ENCODE results near the gene KRTAP3-1.
"Not testable (repeated sequence)": the region's sequence is repeated elsewhere in the genome, so short reads cannot be mapped to it uniquely, and the experiment has no call there.

Gene KRTAP3-1

GRCh38 chr17:41013606-41014005 lies 4.7 kb upstream of the KRTAP3-1 start:
- no peak for DNase-seq

DNA sequence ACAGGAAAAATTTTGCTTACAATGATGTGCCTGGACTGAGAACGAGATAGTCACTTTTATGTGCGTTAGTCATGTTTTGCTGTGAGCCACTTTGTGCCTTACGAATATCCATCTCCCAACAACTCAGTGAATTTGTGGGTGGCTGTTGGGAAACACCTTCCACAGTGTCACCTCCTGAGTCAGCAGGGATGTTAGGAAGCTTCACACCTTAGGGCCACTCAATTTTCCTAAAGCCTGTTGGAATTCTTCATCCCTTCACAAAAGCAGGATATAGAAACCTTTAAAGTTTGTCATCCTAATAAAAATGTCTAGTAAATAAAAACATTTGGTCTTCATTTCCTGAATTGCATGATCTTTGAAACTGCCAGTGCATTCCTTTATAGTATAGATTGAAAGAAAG lies 4.3 kb upstream of the KRTAP3-1 start:
- no peak for DNase-seq

GRCh38 chr17:41012326-41013120 lies 3.6 kb upstream of the KRTAP3-1 start:
- DNase-seq, result no peak

GRCh38 chr17:41010441-41010840 lies 1.5 kb upstream of the KRTAP3-1 start:
- no peak for DNase-seq

DNA sequence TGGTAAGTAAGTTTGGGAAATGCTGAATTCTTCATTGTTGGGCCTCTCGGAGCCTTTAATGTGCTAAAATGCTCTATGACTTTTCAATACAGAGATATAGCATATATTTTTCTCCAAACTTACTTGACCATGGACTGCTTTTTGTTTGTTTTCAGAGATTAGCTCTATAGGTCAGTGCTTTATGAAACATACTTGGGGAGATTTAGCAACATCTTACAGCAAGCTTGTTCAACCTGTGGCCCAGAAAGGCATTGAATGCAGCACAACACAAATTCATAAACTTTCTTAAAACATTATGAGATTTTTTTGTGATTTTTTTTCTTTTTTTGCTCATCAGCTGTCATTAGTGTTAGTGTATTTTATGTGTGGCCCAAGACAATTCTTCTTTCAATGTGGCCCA lies 1.0 kb upstream of the KRTAP3-1 start:
- DNase-seq, result no peak

DNA sequence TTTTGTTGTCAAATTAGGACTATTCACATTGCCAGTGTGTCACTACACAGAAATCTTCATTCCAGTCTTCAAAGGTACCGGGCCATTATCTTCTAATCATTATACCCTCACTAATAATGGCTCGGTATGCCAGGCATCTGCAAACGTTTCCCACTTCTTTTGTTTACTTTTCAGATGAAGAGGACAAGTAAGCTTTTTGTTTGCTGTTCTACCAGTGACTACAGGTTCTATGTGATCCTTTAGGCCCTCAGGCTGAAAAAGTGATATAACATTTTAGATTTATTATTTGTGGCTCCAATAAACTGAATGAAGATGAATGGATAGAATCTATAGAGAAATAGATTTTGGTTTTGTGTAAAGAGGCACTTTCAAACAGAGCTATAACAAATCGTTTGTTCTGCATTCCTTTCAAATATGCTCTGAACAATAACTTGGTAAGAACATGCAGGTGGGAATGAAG lies 403 bp upstream of the KRTAP3-1 start:
- DNase-seq, result no peak

GRCh38 chr17:41004397-41004796 lies 4.5 kb downstream of the KRTAP3-1 start:
- no peak for DNase-seq

GRCh38 chr17:41003926-41004325 lies 5.0 kb downstream of the KRTAP3-1 start:
- DNase-seq, result no peak

DNA sequence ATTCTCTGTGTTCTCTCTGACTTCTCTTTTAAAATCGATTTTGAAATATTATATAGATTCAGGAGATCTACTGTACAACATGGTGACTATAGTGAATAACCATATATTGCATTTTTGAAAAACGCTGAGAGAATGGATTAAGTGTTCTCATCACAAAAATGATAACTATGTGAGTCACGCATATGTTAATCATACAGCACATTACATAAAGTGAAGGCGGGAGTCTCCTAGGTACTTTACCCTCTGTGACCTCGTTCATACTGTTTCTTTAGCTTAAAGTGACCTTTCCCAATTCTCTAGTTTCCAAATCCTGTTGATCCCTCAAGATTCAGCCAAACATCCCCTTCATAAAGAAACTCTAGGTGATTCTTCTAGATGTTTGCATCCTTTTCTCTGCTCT lies 6.1 kb downstream of the KRTAP3-1 start:
- no peak for DNase-seq

DNA sequence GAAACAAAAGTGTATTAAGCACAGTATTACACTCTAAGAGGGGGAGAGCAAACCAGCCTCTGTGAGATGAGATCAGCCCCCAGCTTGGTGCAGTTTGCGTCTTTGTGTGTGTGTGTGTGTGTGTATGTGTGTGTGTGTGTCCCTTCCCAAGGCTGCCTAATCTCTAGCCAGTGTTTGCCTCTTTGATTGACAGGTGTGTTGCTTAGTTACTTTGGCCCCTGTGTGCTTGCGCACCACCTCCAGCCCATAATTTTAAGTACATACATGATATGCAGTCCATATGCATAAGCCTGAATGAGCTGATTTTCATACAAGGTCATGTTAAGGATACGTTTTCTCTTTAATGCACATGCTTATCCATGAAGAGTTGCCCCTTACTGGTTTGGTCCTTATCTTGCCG lies 7.1 kb downstream of the KRTAP3-1 start:
- DNase-seq, result no peak

DNA sequence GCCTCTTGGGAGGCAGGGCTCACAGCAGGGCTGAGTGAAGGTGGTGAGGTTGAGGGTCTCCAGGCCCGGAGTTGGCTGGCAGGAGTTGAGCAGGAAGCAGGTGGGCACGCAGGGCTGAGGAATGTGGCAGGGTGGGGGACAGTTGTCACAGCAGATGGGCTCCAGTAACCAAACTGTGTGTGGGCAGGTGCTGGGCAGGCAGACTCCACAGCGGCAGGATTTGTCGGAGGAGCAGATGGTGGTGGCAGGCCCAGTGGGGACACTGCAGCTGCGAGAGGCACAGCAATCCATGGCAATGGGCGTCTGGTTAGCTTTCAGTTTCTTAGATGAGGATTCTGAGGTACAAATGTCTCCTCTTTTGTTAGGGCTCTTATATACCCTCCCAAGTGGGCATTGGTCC lies 9.4 kb downstream of the KRTAP3-1 start, which contains the start of gene KRTAP3-2:
KRTAP3-2 (minus strand) TSS at position 344 of the 400 bp plus-strand sequence; CDS start at position 291, 53 bp downstream.
- not testable (repeated sequence) for DNase-seq

DNA sequence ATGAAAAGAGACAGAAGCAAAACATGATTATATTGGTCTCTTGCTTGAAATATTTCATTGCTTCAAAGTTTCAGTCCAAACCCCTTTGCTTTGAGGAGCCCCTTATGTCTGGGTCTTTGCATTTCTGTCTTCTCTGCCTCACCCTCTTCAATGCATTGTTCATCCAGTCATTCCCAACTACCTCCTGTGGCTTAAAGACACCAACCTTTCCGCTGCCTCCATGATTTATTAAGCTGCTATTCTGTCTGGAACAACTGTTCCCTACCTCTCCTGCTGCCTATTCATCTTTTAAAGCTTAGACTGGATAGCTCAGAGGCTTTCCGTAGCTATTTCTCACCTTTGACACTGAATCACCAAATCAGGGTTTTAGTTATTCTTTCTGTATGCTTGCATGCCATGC lies 11.6 kb downstream of the KRTAP3-1 start:
- DNase-seq, result no peak

DNA sequence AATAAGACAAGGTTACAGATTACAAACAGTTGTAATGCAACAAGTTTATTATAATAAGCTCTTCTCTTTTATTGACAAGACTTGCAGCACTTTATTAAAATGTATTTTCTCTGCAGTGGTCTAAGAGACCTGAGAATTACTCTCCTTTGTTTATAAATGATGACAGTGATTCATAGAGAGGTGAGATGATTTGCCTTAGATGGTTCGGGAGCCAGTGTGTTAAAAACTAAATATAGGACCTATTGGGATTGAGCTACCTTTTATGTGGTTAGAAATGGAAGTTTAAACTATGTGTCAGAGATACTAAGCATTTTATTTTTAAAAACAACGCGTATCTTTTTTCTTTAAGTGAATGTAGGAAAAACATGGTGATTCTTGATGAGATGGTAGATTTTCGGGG lies 12.1 kb downstream of the KRTAP3-1 start:
- no peak for DNase-seq

- no peak for DNase-seq
Observed at GRCh38 chr17:40995116-40995515, 13.8 kb downstream of the KRTAP3-1 start.

- no peak for DNase-seq
Observed at GRCh38 chr17:40993839-40994238, 15.1 kb downstream of the KRTAP3-1 start, which contains the start of gene KRTAP3-3. Gene KRTAP3-3 (minus strand): TSS chr17:40994164. CDS start chr17:40994097, 67 bp downstream.

- DNase-seq, result no peak
Observed at GRCh38 chr17:40993084-40993483, 15.8 kb downstream of the KRTAP3-1 start.

GRCh38 chr17:40992666-40993065 lies 16.3 kb downstream of the KRTAP3-1 start:
- no peak for DNase-seq

DNA sequence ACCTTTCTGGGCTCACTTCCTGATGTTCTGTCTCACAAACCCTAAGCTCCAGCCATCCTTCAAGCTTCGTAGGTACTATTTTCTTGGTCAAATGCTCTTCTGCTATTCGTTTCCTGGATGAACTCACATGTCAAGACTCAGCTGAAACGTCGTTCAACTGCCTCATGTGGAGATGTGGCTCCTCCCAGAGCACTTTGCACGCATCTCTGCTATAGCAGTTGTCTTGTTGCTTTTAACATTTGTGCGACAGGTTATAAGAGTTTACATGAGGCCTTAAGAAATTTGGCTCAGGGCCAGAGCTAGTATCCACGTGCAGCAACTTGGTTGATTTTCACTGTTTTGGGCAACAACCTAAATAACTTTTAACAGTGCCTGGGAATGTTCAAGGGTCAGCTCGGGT lies 22.0 kb downstream of the KRTAP3-1 start:
- no peak for DNase-seq

GRCh38 chr17:40984226-40984625 lies 24.7 kb downstream of the KRTAP3-1 start, which contains the start of gene KRT40:
Gene KRT40 (minus strand): TSS chr17:40984326. CDS start chr17:40984273, 53 bp downstream.
- no peak for DNase-seq

GRCh38 chr17:40981115-40981514 lies 27.8 kb downstream of the KRTAP3-1 start:
- DNase-seq, result no peak

GRCh38 chr17:40980596-40980995 lies 28.3 kb downstream of the KRTAP3-1 start:
- no peak for DNase-seq

GRCh38 chr17:40980117-40980516 lies 28.8 kb downstream of the KRTAP3-1 start:
- no peak for DNase-seq

GRCh38 chr17:40978575-40979151 lies 30.3 kb downstream of the KRTAP3-1 start:
- no peak for DNase-seq

DNA sequence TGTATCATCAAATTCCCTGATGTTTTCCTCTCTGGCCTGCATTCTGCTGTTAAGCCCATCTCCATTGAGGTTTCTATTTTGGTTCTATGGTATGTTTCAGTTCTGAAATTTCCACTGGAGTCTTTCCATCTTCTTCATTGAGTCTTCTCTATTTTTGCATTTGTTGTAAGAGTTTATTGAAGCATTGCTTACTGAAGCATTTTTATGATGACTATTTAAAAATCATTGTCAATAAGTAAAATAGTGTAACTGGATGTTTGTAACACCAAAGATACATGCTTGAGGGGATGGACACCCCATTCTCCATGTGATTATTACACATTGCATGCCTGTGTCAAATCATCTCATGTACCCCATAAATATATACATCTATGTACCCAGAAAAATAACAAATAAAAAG lies 33.4 kb downstream of the KRTAP3-1 start:
- DNase-seq, result no peak
